ENCODE measurements around the gene SP9. TPM values are rescaled to one million over a fixed set of nuclear protein-coding genes. Genes with fewer than 3 reads are reported as not detected.

SP9 gene
- total and polyA plus RNA-seq, 9 of the 15 experiments (the other 6 are each of a cell fraction or from before 2014, with no cell fraction given) = 0.04 to 0.23 (median 0.11) TPM; not detected in 3

DNA sequence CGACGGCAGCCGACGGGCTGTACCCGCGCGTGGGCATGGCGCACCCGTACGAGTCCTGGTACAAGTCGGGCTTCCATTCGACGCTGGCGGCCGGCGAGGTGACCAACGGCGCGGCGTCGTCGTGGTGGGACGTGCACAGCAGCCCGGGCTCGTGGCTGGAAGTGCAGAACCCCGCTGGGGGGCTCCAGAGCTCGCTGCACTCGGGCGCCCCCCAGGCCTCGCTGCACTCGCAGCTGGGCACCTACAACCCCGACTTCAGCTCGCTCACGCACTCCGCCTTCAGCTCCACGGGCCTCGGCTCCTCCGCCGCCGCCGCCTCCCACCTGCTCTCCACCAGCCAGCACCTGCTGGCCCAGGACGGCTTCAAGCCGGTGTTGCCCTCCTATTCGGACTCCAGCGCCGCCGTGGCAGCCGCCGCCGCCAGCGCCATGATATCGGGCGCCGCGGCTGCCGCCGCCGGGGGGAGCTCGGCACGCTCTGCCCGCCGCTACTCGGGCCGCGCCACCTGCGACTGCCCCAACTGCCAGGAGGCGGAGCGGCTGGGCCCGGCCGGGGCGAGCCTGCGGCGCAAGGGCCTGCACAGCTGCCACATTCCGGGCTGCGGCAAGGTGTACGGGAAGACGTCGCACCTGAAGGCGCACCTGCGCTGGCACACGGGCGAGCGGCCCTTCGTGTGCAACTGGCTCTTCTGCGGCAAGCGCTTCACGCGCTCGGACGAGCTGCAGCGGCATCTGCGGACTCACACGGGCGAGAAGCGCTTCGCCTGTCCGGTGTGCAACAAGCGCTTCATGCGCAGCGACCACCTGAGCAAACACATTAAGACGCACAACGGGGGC is 2.0 kb downstream of the SP9 start (continued):
- TF ChIP-seq MEIS2 (IDR thresholded peaks at IDR 0.05; ENCODE audit: partially characterized antibody) (no peak), HNRNPUL1 (IDR thresholded peaks at IDR 0.05; ENCODE audit: low read length) (no peak), ZFP36 (IDR thresholded peaks at IDR 0.05; ENCODE audit: low read depth, low read length, partially characterized antibody) (no peak), CXXC5 (CRISPR knock-in tag; IDR thresholded peaks at IDR 0.05) (no peak), ZFX (CRISPR knock-in tag; IDR thresholded peaks at IDR 0.05) (peak; percentile 82), CHD2 (IDR thresholded peaks at IDR 0.05; ENCODE audit: low read depth, low read length) (no peak), HSF4 (CRISPR knock-in tag; IDR thresholded peaks at IDR 0.05; ENCODE audit: borderline replicate concordance) (no peak), KLF16 (IDR thresholded peaks at IDR 0.05) (no peak), PCBP1 (IDR thresholded peaks at IDR 0.05; ENCODE audit: low read depth, low read length, poor library complexity, severe bottlenecking) (peak; percentile 4), ETS2 (tag; IDR thresholded peaks at IDR 0.05; ENCODE audit: borderline replicate concordance, poor library complexity, severe bottlenecking) (no peak)
- TF ChIP-seq, protein P1, sequence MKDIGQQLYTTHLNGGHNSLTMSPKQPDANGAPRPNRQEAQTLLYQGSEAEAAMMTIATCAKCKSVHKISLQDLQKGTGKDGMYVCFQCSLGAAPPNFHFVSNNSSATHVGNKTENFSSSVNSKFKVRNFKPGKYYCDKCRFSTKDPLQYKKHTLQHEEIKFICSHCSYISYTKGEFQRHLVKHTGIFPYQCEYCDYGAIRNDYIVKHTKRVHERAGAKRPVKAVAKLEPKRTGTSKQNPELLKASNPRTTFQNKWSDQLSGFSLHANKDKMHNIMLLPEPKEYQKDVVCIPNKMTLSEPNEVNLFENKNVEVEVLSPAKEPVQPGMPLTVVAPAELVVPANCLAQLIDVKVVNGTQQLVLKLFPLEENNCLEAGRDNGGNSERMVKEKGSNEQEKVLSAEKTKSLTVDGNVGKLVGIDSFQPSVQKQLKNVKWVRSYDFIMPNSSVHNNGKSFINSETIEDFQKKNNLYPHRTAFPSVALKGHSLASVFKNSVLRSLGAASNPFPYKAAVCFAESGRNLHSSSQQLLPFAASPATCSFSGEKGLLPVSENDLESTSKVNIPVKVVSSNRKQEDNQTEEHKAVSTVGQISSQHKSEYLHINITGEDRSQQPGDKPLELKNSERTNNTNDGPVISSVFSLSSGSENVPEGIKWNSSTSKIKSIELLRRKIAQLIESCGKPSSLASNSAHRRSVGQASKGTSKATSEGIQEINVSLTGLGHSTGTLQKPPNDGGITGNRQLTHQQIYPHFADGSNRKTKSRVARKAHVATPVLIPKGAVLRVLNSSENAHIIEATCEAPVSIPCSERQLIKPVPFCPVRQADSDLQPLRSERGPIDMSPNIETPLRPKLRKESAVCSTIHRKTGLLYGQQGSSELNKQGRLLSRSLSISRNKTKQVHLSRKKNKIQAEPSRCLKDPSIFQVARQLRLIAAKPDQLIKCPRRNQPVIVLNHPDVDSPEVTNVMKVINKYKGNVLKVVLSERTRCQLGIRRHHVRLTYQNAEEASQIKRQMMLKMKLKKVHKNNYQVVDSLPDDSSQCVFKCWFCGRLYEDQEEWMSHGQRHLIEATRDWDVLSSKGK (CRISPR knock-in tag; IDR thresholded peaks at IDR 0.05) = no peak
- TF ChIP-seq, protein P2, sequence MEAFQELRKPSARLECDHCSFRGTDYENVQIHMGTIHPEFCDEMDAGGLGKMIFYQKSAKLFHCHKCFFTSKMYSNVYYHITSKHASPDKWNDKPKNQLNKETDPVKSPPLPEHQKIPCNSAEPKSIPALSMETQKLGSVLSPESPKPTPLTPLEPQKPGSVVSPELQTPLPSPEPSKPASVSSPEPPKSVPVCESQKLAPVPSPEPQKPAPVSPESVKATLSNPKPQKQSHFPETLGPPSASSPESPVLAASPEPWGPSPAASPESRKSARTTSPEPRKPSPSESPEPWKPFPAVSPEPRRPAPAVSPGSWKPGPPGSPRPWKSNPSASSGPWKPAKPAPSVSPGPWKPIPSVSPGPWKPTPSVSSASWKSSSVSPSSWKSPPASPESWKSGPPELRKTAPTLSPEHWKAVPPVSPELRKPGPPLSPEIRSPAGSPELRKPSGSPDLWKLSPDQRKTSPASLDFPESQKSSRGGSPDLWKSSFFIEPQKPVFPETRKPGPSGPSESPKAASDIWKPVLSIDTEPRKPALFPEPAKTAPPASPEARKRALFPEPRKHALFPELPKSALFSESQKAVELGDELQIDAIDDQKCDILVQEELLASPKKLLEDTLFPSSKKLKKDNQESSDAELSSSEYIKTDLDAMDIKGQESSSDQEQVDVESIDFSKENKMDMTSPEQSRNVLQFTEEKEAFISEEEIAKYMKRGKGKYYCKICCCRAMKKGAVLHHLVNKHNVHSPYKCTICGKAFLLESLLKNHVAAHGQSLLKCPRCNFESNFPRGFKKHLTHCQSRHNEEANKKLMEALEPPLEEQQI (IDR thresholded peaks at IDR 0.05) = no peak
- TF ChIP-seq, protein P3, sequence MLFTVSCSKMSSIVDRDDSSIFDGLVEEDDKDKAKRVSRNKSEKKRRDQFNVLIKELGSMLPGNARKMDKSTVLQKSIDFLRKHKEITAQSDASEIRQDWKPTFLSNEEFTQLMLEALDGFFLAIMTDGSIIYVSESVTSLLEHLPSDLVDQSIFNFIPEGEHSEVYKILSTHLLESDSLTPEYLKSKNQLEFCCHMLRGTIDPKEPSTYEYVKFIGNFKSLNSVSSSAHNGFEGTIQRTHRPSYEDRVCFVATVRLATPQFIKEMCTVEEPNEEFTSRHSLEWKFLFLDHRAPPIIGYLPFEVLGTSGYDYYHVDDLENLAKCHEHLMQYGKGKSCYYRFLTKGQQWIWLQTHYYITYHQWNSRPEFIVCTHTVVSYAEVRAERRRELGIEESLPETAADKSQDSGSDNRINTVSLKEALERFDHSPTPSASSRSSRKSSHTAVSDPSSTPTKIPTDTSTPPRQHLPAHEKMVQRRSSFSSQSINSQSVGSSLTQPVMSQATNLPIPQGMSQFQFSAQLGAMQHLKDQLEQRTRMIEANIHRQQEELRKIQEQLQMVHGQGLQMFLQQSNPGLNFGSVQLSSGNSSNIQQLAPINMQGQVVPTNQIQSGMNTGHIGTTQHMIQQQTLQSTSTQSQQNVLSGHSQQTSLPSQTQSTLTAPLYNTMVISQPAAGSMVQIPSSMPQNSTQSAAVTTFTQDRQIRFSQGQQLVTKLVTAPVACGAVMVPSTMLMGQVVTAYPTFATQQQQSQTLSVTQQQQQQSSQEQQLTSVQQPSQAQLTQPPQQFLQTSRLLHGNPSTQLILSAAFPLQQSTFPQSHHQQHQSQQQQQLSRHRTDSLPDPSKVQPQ (CRISPR knock-in tag; IDR thresholded peaks at IDR 0.05; ENCODE audit: borderline replicate concordance) = no peak
- TF ChIP-seq, protein P4, sequence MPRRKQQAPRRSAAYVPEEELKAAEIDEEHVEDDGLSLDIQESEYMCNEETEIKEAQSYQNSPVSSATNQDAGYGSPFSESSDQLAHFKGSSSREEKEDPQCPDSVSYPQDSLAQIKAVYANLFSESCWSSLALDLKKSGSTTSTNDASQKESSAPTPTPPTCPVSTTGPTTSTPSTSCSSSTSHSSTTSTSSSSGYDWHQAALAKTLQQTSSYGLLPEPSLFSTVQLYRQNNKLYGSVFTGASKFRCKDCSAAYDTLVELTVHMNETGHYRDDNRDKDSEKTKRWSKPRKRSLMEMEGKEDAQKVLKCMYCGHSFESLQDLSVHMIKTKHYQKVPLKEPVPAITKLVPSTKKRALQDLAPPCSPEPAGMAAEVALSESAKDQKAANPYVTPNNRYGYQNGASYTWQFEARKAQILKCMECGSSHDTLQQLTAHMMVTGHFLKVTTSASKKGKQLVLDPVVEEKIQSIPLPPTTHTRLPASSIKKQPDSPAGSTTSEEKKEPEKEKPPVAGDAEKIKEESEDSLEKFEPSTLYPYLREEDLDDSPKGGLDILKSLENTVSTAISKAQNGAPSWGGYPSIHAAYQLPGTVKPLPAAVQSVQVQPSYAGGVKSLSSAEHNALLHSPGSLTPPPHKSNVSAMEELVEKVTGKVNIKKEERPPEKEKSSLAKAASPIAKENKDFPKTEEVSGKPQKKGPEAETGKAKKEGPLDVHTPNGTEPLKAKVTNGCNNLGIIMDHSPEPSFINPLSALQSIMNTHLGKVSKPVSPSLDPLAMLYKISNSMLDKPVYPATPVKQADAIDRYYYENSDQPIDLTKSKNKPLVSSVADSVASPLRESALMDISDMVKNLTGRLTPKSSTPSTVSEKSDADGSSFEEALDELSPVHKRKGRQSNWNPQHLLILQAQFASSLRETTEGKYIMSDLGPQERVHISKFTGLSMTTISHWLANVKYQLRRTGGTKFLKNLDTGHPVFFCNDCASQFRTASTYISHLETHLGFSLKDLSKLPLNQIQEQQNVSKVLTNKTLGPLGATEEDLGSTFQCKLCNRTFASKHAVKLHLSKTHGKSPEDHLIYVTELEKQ (CRISPR knock-in tag; IDR thresholded peaks at IDR 0.05) = no peak
